SK-N-DZ (cell line): ENCODE measurements around the gene DNAJC24.

Experiments
- DNase-seq: peaks from one replicate; pipeline ENCODE4 v3.0.0-alpha.2; 2015; ENCODE audit warnings: low spot score

Gene DNAJC24

GRCh38 chr11:31480930-31481329, 111.3 kb downstream of the DNAJC24 start:
- peak; percentile 89 for DNase-seq
